ENCODE measurements around the gene PDP2.
A peak's percentile ranks its signal among the peaks of the same experiment; 100 is the strongest.

The PDP2 gene

GRCh38 chr16:66880288-66881013 is at the start of gene PDP2:
Gene PDP2 (plus strand): TSS chr16:66880515. CDS start chr16:66884285, 3,770 bp downstream.
- DNase-seq (ENCODE audit: low spot score), result peak; percentile 83

- DNase-seq (ENCODE audit: low spot score), result no peak
Measured at GRCh38 chr16:66832190-66832589, 48.1 kb upstream of the PDP2 start.

GRCh38 chr16:66832661-66833305 is 47.5 kb upstream of the PDP2 start:
- DNase-seq (ENCODE audit: low spot score), result no peak

- DNase-seq (ENCODE audit: low spot score), result no peak
Measured at GRCh38 chr16:66834746-66835145, 45.6 kb upstream of the PDP2 start.

GRCh38 chr16:66840883-66841282 is 39.4 kb upstream of the PDP2 start:
- DNase-seq (ENCODE audit: low spot score), result no peak

GRCh38 chr16:66841366-66841765 is 38.9 kb upstream of the PDP2 start:
- DNase-seq (ENCODE audit: low spot score), result no peak

GRCh38 chr16:66842765-66843164 is 37.5 kb upstream of the PDP2 start:
- no peak for DNase-seq (ENCODE audit: low spot score)

GRCh38 chr16:66843191-66843590 is 37.1 kb upstream of the PDP2 start:
- no peak for DNase-seq (ENCODE audit: low spot score)

- DNase-seq (ENCODE audit: low spot score), result no peak
Measured at GRCh38 chr16:66844009-66844341, 36.3 kb upstream of the PDP2 start.

- no peak for DNase-seq (ENCODE audit: low spot score)
Measured at GRCh38 chr16:66844342-66845079, 35.8 kb upstream of the PDP2 start, which contains the start of gene CA7. Gene CA7 (plus strand): TSS chr16:66844414. CDS start chr16:66844488, 74 bp downstream.

- DNase-seq (ENCODE audit: low spot score), result no peak
Measured at GRCh38 chr16:66845080-66845410, 35.3 kb upstream of the PDP2 start.

- no peak for DNase-seq (ENCODE audit: low spot score)
Measured at GRCh38 chr16:66845791-66846221, 34.5 kb upstream of the PDP2 start.

GRCh38 chr16:66846266-66846665 is 34.0 kb upstream of the PDP2 start:
- no peak for DNase-seq (ENCODE audit: low spot score)

GRCh38 chr16:66846831-66847230 is 33.5 kb upstream of the PDP2 start:
- no peak for DNase-seq (ENCODE audit: low spot score)

- DNase-seq (ENCODE audit: low spot score), result no peak
Measured at GRCh38 chr16:66847533-66848067, 32.7 kb upstream of the PDP2 start.

- DNase-seq (ENCODE audit: low spot score), result no peak
Measured at GRCh38 chr16:66848172-66848571, 32.1 kb upstream of the PDP2 start.

GRCh38 chr16:66849021-66849420 is 31.3 kb upstream of the PDP2 start:
- DNase-seq (ENCODE audit: low spot score), result no peak

GRCh38 chr16:66849549-66849948 is 30.8 kb upstream of the PDP2 start:
- no peak for DNase-seq (ENCODE audit: low spot score)

- no peak for DNase-seq (ENCODE audit: low spot score)
Measured at GRCh38 chr16:66850115-66850815, 30.1 kb upstream of the PDP2 start.

GRCh38 chr16:66851166-66851964 is 28.9 kb upstream of the PDP2 start:
- no peak for DNase-seq (ENCODE audit: low spot score)
